ENCODE data around the gene KLHL18.
"Not testable (repeated sequence)": the region's sequence is repeated elsewhere in the genome, so short reads cannot be mapped to it uniquely, and the experiment has no call there.

The KLHL18 gene

DNA sequence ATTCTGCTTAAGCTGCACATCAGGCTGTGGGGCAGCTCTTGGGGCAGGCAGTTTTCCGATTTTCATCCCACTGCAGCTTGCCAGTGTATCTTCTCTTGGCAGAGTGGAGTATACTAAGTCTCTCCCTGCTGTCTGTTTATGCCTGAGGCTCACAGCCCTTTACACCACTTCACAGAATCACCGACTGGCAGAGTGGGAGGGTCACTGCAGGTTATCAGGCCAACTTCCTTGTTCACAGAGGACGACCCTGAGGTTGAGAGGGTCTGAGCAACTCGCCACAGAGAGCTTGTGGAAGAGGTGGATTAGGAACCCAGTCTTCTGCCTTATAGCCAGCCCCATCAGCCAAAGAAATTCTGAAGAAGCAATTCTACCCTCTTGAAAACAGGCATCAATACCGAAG, 31.1 kb upstream of the KLHL18 start:
- H3K9ac ChIP-seq (ENCODE audit: low read depth in 1 of 2, low read length in 2 of 2), result no peak overlapping the region
- H3K4me3 ChIP-seq (ENCODE audit: low read length in 2 of 2), result no peak overlapping the region
- H3K27me3 ChIP-seq (ENCODE audit: control insufficient read depth in 2 of 2, insufficient read depth in 2 of 2, low read length in 2 of 2), result no peaks in the 10 kb centered on the region
- no peaks in the 10 kb centered on the region for H3K9me3 ChIP-seq (ENCODE audit: control insufficient read depth in 2 of 2, low read length in 2 of 2)
- no peak overlapping the region for H3K27ac ChIP-seq (ENCODE audit: low read depth in 2 of 2, low read length in 2 of 2)
- no peaks in the 10 kb centered on the region for H3K36me3 ChIP-seq (ENCODE audit: control insufficient read depth in 2 of 2, insufficient read depth in 2 of 2, low read length in 2 of 2)
- H3K4me1 ChIP-seq (ENCODE audit: control insufficient read depth in 2 of 2, insufficient read depth in 2 of 2, low read length in 2 of 2), result no peaks in the 10 kb centered on the region

- not testable (repeated sequence) for H3K9ac ChIP-seq (ENCODE audit: low read depth in 1 of 2, low read length in 2 of 2); H3K27ac ChIP-seq (ENCODE audit: low read depth in 2 of 2, low read length in 2 of 2); H3K9me3 ChIP-seq (ENCODE audit: control insufficient read depth in 2 of 2, low read length in 2 of 2); H3K4me1 ChIP-seq (ENCODE audit: control insufficient read depth in 2 of 2, insufficient read depth in 2 of 2, low read length in 2 of 2); H3K27me3 ChIP-seq (ENCODE audit: control insufficient read depth in 2 of 2, insufficient read depth in 2 of 2, low read length in 2 of 2); H3K36me3 ChIP-seq (ENCODE audit: control insufficient read depth in 2 of 2, insufficient read depth in 2 of 2, low read length in 2 of 2); H3K4me3 ChIP-seq (ENCODE audit: low read length in 2 of 2)
These were observed 26.4 kb upstream of the KLHL18 start for GRCh38 chr3:47256331-47256730.

DNA sequence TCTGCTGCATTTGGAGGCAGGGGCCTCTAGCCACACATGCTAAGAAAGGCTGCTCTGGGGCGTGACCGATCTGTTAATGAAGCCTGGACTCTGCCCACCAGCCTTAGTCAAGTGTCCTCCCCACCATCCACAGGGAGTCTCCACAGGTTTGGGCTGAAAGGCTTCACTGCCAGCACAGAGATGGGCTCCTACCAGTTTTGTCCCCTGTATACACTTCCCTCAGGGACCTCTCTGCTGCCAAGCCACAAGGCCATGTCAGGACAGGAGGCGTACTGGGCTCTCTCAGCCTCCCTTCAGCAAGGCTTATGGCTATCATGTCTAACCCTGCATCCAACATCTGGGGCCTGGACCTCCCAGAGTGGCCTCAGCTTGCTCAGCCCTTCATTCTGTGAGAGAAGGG, 23.6 kb upstream of the KLHL18 start:
- H3K36me3 ChIP-seq (ENCODE audit: control insufficient read depth in 2 of 2, insufficient read depth in 2 of 2, low read length in 2 of 2), result no peaks in the 10 kb centered on the region

GRCh38 chr3:47260605-47261004, 22.1 kb upstream of the KLHL18 start:
- Histone ChIP-seq H3K27ac (ENCODE audit: low read depth in 2 of 2, low read length in 2 of 2) (no peak overlapping the region), H3K4me1 (ENCODE audit: control insufficient read depth in 2 of 2, insufficient read depth in 2 of 2, low read length in 2 of 2) (no peaks in the 10 kb centered on the region), H3K4me3 (ENCODE audit: low read length in 2 of 2) (no peak overlapping the region), H3K9me3 (ENCODE audit: control insufficient read depth in 2 of 2, low read length in 2 of 2) (no peaks in the 10 kb centered on the region), H3K27me3 (ENCODE audit: control insufficient read depth in 2 of 2, insufficient read depth in 2 of 2, low read length in 2 of 2) (no peaks in the 10 kb centered on the region), H3K36me3 (ENCODE audit: control insufficient read depth in 2 of 2, insufficient read depth in 2 of 2, low read length in 2 of 2) (no peaks in the 10 kb centered on the region), H3K9ac (ENCODE audit: low read depth in 1 of 2, low read length in 2 of 2) (no peak overlapping the region)

More for the DNA sequence above, 23.6 kb upstream of the KLHL18 start:
- Histone ChIP-seq H3K9me3 (ENCODE audit: control insufficient read depth in 2 of 2, low read length in 2 of 2) (no peaks in the 10 kb centered on the region), H3K9ac (ENCODE audit: low read depth in 1 of 2, low read length in 2 of 2) (no peak overlapping the region), H3K4me1 (ENCODE audit: control insufficient read depth in 2 of 2, insufficient read depth in 2 of 2, low read length in 2 of 2) (no peaks in the 10 kb centered on the region), H3K27me3 (ENCODE audit: control insufficient read depth in 2 of 2, insufficient read depth in 2 of 2, low read length in 2 of 2) (no peaks in the 10 kb centered on the region), H3K27ac (ENCODE audit: low read depth in 2 of 2, low read length in 2 of 2) (no peak overlapping the region), H3K4me3 (ENCODE audit: low read length in 2 of 2) (no peak overlapping the region)

DNA sequence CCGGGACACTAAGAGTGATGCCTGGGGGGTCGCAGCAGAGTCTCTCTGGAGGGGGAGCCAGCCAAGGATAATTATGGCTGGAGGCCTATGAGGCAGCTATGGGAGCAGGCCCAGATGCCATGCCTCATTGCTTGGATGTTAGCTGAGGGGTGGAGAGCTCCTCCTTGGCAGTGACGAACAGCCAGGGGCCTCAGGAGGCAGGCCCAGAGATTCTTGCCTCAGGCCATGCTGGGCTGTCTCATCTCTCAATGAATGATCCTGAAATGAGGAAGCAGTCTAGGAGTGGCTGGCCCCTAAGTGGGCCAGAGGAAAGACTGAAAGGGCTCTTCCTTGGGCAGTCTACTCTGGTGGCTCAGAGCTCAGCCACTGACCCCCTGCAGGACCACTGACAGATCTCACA, 21.4 kb upstream of the KLHL18 start:
- H3K4me3 ChIP-seq (ENCODE audit: low read length in 2 of 2), result no peak overlapping the region
- no peaks in the 10 kb centered on the region for H3K9me3 ChIP-seq (ENCODE audit: control insufficient read depth in 2 of 2, low read length in 2 of 2)
- no peaks in the 10 kb centered on the region for H3K4me1 ChIP-seq (ENCODE audit: control insufficient read depth in 2 of 2, insufficient read depth in 2 of 2, low read length in 2 of 2)
- no peak overlapping the region for H3K27ac ChIP-seq (ENCODE audit: low read depth in 2 of 2, low read length in 2 of 2)
- no peaks in the 10 kb centered on the region for H3K36me3 ChIP-seq (ENCODE audit: control insufficient read depth in 2 of 2, insufficient read depth in 2 of 2, low read length in 2 of 2)
- H3K9ac ChIP-seq (ENCODE audit: low read depth in 1 of 2, low read length in 2 of 2), result no peak overlapping the region
- H3K27me3 ChIP-seq (ENCODE audit: control insufficient read depth in 2 of 2, insufficient read depth in 2 of 2, low read length in 2 of 2), result no peaks in the 10 kb centered on the region

DNA sequence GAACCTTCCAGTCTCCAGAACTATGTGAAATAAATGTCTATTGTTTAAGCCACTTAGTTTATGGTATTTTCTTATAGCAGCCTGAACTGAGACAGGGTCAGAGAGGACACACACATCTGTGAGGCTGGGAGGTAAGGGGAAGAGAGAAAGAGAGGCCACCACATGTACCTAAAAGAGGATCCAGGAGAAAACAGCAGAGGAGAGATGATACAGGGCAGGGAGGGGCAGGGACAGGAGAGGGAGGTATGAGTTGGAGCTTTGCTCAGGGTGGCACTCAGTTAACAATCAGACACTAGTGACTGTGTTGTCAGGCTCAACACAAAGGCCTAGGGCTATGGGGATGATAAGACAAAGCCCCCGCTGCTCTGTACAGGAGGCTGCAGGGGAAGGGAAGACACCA, 17.7 kb upstream of the KLHL18 start:
- Histone ChIP-seq H3K4me3 (ENCODE audit: low read length in 2 of 2) (no peak overlapping the region), H3K9me3 (ENCODE audit: control insufficient read depth in 2 of 2, low read length in 2 of 2) (no peaks in the 10 kb centered on the region)

GRCh38 chr3:47265725-47266428, 16.9 kb upstream of the KLHL18 start:
- Histone ChIP-seq H3K27ac (ENCODE audit: low read depth in 2 of 2, low read length in 2 of 2) (no peak overlapping the region), H3K4me1 (ENCODE audit: control insufficient read depth in 2 of 2, insufficient read depth in 2 of 2, low read length in 2 of 2) (no peaks in the 10 kb centered on the region), H3K9ac (ENCODE audit: low read depth in 1 of 2, low read length in 2 of 2) (no peak overlapping the region), H3K4me3 (ENCODE audit: low read length in 2 of 2) (no peak overlapping the region), H3K9me3 (ENCODE audit: control insufficient read depth in 2 of 2, low read length in 2 of 2) (no peaks in the 10 kb centered on the region), H3K27me3 (ENCODE audit: control insufficient read depth in 2 of 2, insufficient read depth in 2 of 2, low read length in 2 of 2) (no peaks in the 10 kb centered on the region), H3K36me3 (ENCODE audit: control insufficient read depth in 2 of 2, insufficient read depth in 2 of 2, low read length in 2 of 2) (no peaks in the 10 kb centered on the region)

More for the DNA sequence above, 17.7 kb upstream of the KLHL18 start:
- Histone ChIP-seq H3K36me3 (ENCODE audit: control insufficient read depth in 2 of 2, insufficient read depth in 2 of 2, low read length in 2 of 2) (no peaks in the 10 kb centered on the region), H3K27ac (ENCODE audit: low read depth in 2 of 2, low read length in 2 of 2) (no peak overlapping the region), H3K27me3 (ENCODE audit: control insufficient read depth in 2 of 2, insufficient read depth in 2 of 2, low read length in 2 of 2) (no peaks in the 10 kb centered on the region), H3K4me1 (ENCODE audit: control insufficient read depth in 2 of 2, insufficient read depth in 2 of 2, low read length in 2 of 2) (no peaks in the 10 kb centered on the region), H3K9ac (ENCODE audit: low read depth in 1 of 2, low read length in 2 of 2) (no peak overlapping the region)

DNA sequence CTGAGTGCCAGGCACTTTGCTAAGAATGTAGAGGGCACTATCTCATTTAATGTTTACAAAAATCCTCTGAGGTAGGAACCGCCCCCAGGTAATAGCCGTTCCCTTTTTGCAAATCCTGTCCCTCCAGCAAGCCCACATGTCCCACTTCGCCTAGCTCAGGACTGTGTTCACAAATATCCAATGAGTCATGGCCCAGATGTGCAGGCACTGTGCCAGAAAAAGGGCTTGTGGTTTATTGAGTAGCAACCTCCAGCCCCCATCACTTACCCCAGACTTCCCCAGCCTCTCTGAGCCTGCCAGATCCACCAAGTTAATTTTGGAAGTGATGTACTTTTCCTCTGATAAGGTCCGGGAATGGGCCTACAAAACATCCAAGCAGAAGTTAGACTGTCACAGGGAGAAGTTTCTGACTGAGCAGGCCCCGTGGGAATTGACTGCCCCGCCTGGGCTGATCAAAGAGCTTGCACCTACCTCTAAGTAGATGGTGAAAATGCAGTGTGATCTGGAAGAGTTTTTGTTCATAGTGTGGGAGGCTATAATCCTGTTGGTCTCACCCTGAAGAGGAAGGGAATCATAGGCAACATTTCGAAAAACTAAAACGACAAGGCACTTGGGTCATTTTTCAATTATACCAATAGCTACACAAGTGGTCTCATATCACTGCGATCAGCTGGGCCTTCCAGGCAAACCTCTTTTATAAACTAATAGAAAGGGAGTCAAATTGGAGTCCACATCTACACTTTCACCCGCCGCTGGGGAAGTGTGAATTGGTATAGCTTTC, 15.8 kb upstream of the KLHL18 start:
- H3K9me3 ChIP-seq (ENCODE audit: control insufficient read depth in 2 of 2, low read length in 2 of 2), result no peaks in the 10 kb centered on the region
- no peak overlapping the region for H3K9ac ChIP-seq (ENCODE audit: low read depth in 1 of 2, low read length in 2 of 2)
- no peaks in the 10 kb centered on the region for H3K36me3 ChIP-seq (ENCODE audit: control insufficient read depth in 2 of 2, insufficient read depth in 2 of 2, low read length in 2 of 2)
- H3K4me3 ChIP-seq (ENCODE audit: low read length in 2 of 2), result no peak overlapping the region
- H3K4me1 ChIP-seq (ENCODE audit: control insufficient read depth in 2 of 2, insufficient read depth in 2 of 2, low read length in 2 of 2), result no peaks in the 10 kb centered on the region
- H3K27me3 ChIP-seq (ENCODE audit: control insufficient read depth in 2 of 2, insufficient read depth in 2 of 2, low read length in 2 of 2), result no peaks in the 10 kb centered on the region
- H3K27ac ChIP-seq (ENCODE audit: low read depth in 2 of 2, low read length in 2 of 2), result no peak overlapping the region

GRCh38 chr3:47267490-47267824, 15.3 kb upstream of the KLHL18 start:
- H3K4me1 ChIP-seq (ENCODE audit: control insufficient read depth in 2 of 2, insufficient read depth in 2 of 2, low read length in 2 of 2), result no peaks in the 10 kb centered on the region
- no peak overlapping the region for H3K27ac ChIP-seq (ENCODE audit: low read depth in 2 of 2, low read length in 2 of 2)
- no peaks in the 10 kb centered on the region for H3K9me3 ChIP-seq (ENCODE audit: control insufficient read depth in 2 of 2, low read length in 2 of 2)
- H3K27me3 ChIP-seq (ENCODE audit: control insufficient read depth in 2 of 2, insufficient read depth in 2 of 2, low read length in 2 of 2), result no peaks in the 10 kb centered on the region
- no peak overlapping the region for H3K9ac ChIP-seq (ENCODE audit: low read depth in 1 of 2, low read length in 2 of 2)
- no peaks in the 10 kb centered on the region for H3K36me3 ChIP-seq (ENCODE audit: control insufficient read depth in 2 of 2, insufficient read depth in 2 of 2, low read length in 2 of 2)
- no peak overlapping the region for H3K4me3 ChIP-seq (ENCODE audit: low read length in 2 of 2)

GRCh38 chr3:47270526-47270925, 12.2 kb upstream of the KLHL18 start:
- peaks cover 0 to 2% of the 10 kb centered on the region in 2 donors for H3K36me3 ChIP-seq (ENCODE audit: control insufficient read depth in 2 of 2, insufficient read depth in 2 of 2, low read length in 2 of 2)
- H3K9ac ChIP-seq (ENCODE audit: low read depth in 1 of 2, low read length in 2 of 2), result no peak overlapping the region
- no peak overlapping the region for H3K27ac ChIP-seq (ENCODE audit: low read depth in 2 of 2, low read length in 2 of 2)
- no peak overlapping the region for H3K4me3 ChIP-seq (ENCODE audit: low read length in 2 of 2)
- no peaks in the 10 kb centered on the region for H3K4me1 ChIP-seq (ENCODE audit: control insufficient read depth in 2 of 2, insufficient read depth in 2 of 2, low read length in 2 of 2)
- no peaks in the 10 kb centered on the region for H3K9me3 ChIP-seq (ENCODE audit: control insufficient read depth in 2 of 2, low read length in 2 of 2)
- no peaks in the 10 kb centered on the region for H3K27me3 ChIP-seq (ENCODE audit: control insufficient read depth in 2 of 2, insufficient read depth in 2 of 2, low read length in 2 of 2)
